Skin of body (tissue), 3 donors: Measurements from ENCODE around the gene TCTN1. TPM values are rescaled to one million over a fixed set of nuclear protein-coding genes. Genes with fewer than 3 reads are reported as not detected.
A peak's percentile ranks its signal among the peaks of the same experiment; 100 is the strongest.

Experiments used
- DNase-seq: peaks from one replicate; lab custom pipeline; 2025; lab: John Stamatoyannopoulos, UW
- small RNA-seq: library from RNA; depleted of rRNA; stranded (forward); fragments of <200 nt; gene quantifications from one replicate; pipeline ENCODE3, GENCODE V24; 2014; ENCODE audit warnings: low replicate concordance
- total RNA-seq: library from RNA; depleted of rRNA; stranded (reverse); fragments of >200 nt; gene quantifications from one replicate; pipeline ENCODE4 v1.2.3, GENCODE V29; 2014

The TCTN1 gene
- total RNA-seq, 1 donor from 2014 or later, result 22.1 TPM

GRCh38 chr12:110679201-110679600 is 65.3 kb downstream of the TCTN1 start:
- no peak for DNase-seq

DNA sequence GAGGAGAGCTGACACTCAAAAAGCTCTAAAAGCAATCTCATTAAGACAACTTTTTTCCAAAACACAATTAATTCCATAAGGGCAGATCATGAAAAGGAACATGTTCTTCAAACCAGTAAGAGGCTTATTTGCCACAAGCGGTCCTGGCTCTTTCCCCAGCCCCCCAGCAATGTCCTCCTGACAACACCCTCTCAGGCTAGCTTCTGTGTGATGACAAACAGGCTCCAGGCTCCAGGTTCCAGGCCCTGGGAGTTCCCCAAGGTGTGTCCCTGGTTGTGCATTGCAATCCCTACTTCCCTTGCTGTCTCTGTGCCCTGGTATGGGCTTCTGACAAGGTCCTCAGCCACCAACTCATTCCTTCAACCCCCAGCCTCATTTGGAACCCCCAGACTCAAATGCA is 66.1 kb downstream of the TCTN1 start:
- no peak for DNase-seq

- no peak for DNase-seq
These were observed 70.0 kb downstream of the TCTN1 start for GRCh38 chr12:110683888-110684287.

DNA sequence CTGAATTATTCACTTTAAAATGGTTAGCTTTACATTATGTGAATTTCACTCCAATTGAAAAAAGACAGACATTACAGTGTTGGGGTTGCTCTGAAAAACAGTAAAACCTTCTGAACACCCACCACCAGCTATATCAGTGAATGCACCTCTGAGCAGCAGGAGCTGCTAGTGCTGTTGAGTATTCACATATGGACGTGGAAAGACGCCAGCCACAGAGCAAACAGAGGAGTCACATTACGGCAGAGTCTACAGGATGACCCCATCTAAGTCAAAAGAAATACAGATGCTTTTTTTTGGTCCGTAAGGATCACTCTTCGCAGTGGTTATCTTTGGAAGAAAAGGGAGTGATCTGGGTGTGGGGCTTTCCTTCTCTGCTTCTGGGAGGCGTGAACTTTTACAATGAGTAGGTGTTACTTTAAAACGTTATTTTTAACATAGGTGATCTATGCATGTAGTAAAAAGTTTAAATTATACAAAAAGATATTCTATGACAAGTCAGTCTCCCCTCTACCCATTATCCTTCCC is 70.4 kb downstream of the TCTN1 start:
- DNase-seq, result no peak

DNA sequence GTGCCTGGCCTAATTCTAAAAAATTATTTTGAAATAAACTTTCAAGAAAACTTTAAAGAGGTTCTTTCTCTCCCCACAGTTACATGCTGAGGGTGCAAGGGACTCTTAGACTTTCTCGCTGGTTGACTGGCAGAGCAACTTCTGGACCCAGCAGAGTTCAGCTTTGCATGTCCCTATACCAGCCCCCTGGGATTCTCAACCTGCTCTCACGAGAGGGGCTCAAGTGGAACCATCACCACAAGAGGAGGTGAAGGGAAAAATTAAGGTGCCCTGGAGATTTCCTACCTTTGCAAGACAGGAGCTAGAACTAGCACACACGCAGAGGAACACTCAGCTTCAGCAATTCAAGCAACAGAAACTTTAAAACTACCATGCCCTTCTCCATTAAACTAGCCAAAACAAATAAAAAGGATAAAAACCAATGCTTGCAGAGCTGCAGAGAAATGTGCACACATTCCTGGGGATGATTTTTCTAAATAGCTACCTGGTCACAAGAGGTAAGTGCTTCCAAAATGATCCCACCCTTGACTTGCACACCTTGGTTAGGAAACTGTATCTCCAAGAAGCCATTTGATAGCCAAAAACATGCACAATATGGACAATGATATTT is 72.5 kb downstream of the TCTN1 start:
- DNase-seq, result no peak

DNA sequence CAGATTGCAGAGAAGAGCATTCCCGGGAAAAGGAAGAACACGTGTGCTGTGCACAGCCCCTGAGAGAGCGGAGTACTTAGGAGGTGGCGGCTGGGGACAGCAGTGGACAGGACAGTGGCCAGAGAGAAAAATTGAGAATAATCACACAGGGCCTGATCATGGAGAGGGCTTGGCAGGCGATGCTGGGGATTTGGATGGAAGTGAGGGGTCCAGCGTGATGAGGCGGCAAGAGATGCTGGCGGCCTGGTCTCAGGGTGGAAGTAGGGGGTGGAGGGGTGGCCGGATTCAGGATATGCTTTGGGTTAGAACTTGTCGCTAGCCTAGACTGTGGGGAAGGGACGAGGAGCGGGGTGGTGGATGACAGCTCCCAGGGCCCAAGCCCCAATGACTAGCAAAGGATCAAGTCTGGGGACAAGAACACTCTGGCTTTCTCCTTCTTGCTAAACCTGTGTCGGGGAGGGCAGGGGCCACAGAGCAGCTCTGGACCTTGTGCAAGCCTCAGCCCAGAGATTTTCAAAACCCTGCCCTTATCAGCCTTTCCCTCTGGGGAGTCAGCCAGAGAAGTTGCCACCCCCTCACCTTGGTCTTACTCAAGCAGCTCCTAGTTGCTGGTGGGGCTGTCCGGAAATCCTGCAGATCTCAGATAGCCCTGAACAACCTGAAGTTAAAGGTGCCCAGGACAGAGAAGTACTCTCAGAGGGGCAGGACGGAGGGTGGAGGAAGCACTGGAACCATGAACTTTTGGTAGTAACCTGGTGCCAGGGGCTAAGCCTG is 73.7 kb downstream of the TCTN1 start:
- no peak for DNase-seq

DNA sequence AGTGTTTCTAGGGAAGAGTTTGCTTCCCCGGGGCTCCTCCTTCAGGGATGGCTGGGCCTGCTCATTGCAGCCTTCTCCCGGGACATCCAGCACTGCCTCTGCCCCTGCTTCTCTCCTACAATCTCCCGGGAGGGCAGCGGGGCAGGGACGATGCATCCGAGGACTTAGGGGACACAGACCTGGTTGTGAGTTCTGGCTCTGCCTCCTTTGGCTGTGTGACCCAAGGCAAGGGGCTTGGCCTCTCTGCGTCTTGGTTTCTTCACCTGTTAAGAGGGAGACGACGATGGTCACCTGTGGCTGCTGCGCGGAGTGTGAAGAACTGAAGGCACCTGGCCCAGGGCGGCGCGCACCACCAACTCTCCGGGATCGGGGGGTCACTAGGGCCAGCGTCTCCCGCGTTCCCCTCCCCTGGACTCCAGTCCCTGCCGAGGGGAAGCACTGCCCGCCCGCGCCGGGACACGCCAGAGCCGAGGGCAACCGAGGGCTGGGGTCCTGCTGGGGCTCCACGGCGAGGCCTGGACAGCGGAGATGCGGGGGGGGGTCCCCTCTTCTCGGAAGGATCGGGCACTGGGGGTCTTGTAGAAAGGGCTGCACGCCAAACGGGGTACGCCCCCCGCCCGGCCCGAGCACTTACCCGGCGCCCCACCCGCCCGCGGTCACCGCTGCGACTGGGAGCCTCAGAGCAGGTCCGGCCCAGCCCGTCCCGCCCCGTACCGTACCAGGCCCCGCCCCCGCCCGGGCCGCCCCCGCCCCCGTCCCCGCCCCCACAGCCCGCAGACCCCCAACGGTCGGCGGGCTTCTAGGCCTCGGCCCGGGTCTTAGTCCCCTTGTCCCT is 74.7 kb downstream of the TCTN1 start, which contains the start of gene HVCN1:
TSS of gene HVCN1 (minus strand) at position 670 of the 835 bp plus-strand sequence. CDS start 5,870 bp downstream, outside the sequence.
- DNase-seq, result no peak

DNA sequence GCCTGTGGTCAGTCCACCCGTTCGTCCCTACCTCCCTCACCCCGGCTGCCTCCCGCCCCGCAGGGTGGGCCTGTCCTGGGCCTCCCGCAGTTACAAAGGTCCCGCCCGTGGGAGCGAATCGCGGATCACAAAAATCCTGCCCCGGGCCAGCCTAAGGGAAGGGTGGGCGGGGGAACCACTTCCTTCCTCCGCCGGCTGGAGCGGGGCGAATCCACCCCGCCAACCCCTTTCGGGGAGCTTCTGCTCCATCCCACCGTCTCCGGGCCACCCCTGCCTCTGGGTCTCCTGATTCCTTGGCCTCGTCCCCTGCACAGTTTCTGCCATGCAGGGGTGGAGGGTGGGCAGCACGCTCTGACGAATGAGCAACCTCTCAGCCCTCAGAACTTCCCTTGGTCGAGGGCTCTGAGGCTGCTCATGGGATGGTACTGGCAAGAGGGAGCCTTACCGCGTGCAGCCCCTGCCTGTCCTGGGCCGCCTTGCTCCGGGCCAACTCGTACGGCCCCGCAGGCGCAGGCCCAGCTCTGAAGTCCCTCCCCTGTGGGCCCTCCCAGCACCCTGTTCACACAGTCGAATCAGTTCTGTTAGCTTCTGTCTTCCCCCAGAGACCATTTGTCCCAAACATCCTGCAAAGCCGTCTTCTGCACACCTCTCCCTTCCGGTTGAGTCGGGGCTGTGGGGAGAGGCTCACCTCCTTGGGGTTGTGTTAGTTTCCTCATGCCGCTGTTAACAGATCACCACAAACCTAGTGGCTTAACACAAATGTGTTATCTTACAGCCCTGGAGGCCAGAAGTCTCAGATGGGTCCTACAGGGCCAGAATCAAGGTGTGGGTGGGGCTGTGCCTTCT is 75.6 kb downstream of the TCTN1 start:
- DNase-seq, result no peak

GRCh38 chr12:110690127-110690430 is 76.2 kb downstream of the TCTN1 start:
- no peak for DNase-seq

DNA sequence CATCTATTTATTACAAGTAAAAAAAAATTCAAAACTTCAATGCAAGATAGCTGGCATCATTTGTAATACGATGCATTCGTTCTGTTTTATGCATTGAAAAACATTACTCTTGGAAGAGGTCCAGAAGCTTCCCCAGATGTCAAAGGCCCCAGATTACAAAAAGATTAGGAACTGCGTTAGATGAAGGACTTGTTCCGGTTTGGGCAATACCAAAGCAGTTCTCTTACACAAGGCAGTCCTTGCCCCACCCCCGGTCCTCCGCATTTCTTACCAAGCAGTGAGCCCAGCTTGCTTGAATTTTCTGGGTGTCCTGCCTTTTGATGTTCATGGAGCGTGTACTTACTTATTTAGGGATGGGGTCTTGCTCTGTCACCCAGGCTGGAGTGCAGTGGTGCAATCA is 79.8 kb downstream of the TCTN1 start:
- no peak for DNase-seq

DNA sequence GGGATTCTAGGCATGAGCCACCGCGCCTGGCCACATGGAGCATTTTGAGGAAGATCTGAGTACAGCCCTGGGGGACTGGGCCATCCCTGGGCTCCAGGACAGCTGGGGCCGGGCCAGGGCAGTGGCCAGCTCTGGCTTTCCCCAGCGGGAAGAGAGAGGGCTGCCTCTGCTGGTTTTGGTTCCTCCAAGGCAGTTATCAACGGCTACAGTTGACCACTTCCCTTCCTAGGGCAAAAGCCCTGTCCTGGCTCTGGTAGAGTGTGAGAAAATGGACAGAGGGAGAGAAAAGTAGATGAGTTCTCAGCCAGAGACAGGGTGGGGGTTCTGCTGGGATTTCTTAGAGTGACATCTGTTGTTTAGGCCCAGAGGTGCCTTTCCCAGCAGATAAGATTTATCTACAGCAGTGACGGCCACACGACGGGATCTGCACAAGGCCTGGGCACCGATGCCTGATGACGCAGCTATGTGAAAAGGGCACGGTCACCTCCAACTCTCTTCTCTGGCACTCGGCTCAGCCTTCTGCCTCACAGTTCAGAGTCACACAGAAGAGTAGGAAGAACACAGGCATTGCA is 80.5 kb downstream of the TCTN1 start:
- no peak for DNase-seq

GRCh38 chr12:110696283-110696682 is 82.4 kb downstream of the TCTN1 start:
- DNase-seq, result no peak

DNA sequence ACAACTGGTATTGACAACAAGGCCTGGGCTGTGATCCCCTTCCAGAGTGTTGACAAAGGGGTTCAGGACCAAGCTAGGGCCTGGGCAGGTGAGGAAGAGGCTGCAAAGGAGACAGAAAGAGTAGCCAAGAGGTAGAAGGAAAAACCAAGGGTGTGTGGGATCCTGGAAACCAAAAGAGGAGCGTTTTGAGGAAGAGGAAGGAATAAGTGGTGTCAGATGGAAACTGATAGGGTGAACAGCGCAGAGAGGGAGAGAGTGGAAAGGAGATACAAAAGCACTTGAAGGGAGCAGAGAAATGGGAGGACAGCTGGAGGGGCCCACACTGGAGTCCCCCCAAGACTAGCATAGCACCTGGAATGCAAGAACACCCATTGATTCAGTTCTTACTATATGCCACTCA is 83.3 kb downstream of the TCTN1 start:
- no peak for DNase-seq

DNA sequence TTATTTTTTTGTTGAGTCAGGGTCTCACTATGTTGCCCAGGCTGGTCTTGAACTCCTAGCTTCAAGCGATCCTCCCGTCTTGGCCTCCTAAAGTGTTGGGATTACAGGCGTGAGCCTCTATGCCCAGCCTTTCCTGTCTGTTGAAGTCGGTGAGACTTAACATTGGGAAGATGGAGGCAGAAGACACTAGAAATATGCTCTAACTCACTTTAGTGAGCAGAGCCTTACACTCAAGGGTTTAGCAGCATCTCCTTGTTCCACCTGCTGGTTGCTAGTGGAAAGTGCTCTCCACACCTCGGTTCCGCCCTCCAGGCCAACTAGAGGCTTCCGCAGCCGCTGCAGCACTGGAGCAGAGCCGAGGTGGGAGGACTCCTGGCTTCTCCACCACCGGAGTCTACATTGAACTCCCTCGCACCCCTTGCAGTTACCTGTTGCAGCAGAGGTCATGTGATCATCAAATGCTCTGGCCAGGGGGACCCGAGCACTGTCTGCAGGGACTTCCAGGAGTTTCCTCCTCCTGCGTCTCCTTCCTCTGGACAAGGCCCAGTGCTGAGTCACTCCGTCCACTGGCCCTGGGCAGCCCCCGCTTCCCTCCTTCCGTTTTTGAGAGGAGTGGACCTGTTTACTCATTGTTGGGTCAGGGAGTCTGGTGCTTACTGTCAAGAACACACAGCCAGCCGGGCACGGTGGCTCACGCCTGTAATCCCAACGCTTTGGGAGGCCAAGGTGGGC is 84.4 kb downstream of the TCTN1 start:
- peak; percentile 11 for DNase-seq

Small RNAs within 50 kb of the gene (small RNA-seq; reads per million reads assigned to genes)
- gene RN7SL387P, result not detected

Other genes with a start within 250 kb of the TCTN1 start
- 38.0 TPM for gene ANAPC7, start 210.4 kb upstream of the TCTN1 start, total RNA-seq
- gene ARPC3, start 163.8 kb upstream of the TCTN1 start, total RNA-seq, result 113 TPM
- gene GPN3, start 145.9 kb upstream of the TCTN1 start, total RNA-seq, result 15.4 TPM
- 5.4 TPM for gene FAM216A, start 145.3 kb upstream of the TCTN1 start, total RNA-seq
- gene VPS29, start 112.0 kb upstream of the TCTN1 start, total RNA-seq, result 59.7 TPM
- gene RAD9B, start 111.8 kb upstream of the TCTN1 start, total RNA-seq, result 0.79 TPM
- 20.3 TPM for gene PPTC7, start 30.8 kb upstream of the TCTN1 start, total RNA-seq
- 4.1 TPM for gene HVCN1, start 75.0 kb downstream of the TCTN1 start, total RNA-seq
- 110 TPM for gene PPP1CC, start 128.8 kb downstream of the TCTN1 start, total RNA-seq
- not detected for gene CCDC63, start 232.9 kb downstream of the TCTN1 start, total RNA-seq